ENCODE measurements around the gene MED16.
"Not testable (repeated sequence)": the region's sequence is repeated elsewhere in the genome, so short reads cannot be mapped to it uniquely, and the experiment has no call there.

The MED16 gene

DNA sequence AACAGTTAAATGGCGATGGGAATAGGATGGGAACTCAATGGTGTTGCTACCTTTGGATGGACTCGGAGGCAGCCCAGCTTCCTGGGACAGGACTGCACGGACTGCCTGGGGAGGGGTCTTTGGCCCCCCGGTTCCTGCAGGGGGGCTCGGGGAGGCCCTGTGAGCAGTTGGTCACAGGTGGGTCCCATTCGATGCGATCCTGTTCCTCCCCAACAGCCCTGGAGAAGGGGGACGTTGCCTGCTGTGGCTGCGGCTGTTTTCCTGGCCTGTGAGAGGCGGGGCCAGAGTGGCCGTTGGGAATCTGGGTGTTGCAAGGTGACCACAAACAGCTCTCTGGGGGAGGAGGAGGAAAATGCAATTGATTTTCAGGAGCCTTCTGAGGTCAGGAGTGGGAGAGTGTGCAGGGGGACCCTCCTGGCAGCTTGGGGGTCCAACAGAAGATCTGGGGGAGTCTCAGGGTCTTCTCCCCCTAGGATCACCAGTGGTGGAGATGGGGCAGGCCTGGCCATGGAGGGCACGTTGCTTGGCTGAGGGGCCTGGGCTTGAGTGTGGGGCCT lies 69.3 kb downstream of the MED16 start:
- H3K27ac Mint-ChIP-seq = no peak overlapping the region
- H3K4me1 Mint-ChIP-seq = no peaks in the 10 kb centered on the region
- no peak for DNase-seq
- no peaks in the 10 kb centered on the region for H3K9me3 Mint-ChIP-seq
- CTCF ChIA-PET = no interaction called here
- no peaks in the 10 kb centered on the region for H3K36me3 Mint-ChIP-seq
- H3K27me3 Mint-ChIP-seq = peaks cover 57% of the 10 kb centered on the region
- no peak overlapping the region for H3K4me3 Mint-ChIP-seq

GRCh38 chr19:821825-822503 lies 71.0 kb downstream of the MED16 start, which contains the start of gene PLPPR3:
PLPPR3 (minus strand) TSS chr19:821955; CDS start chr19:821559, 396 bp downstream.
- DNase-seq = no peak
- no peak within 1 kb of the TSS for H3K27ac Mint-ChIP-seq
- CTCF ChIA-PET = no interaction called here
- no peak within 1 kb of the TSS for H3K4me3 Mint-ChIP-seq
- H3K9me3 Mint-ChIP-seq = no peaks in the 10 kb centered on the region
- no peaks in the 10 kb centered on the region for H3K4me1 Mint-ChIP-seq
- peaks cover 57% of the 10 kb centered on the region for H3K27me3 Mint-ChIP-seq
- no peaks in the 10 kb centered on the region for H3K36me3 Mint-ChIP-seq

DNA sequence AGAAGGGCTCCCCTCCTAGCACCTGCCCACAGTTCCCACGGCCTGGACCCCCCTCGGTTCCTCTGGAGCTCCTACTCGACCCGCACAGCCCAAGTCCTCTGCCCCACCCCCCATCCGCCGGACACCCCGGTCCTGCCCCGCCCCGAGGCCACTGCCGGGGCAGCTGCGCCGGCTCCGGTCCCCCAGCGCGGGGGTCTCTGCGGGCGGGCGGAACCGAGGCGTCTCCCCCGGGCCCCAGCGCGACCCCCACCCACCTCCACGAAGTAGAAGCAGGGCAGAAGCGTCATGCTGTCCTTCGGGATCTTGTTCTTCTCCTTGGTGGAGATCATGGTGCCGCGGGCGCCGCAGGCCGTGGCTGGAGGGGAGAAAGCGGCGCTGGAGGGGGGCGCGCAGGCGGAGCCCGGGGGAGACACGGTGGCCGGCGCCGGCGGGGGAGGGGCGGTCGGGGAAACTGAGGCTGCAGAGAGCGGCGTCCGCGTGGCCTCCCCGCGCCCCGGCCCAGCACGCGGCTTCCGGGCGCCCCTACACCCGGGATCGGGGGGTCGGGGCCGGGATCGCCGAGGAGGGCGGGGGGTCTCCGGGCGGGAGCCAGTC lies 71.7 kb downstream of the MED16 start:
- Mint-ChIP-seq H3K4me1 (no peaks in the 10 kb centered on the region), H3K9me3 (no peaks in the 10 kb centered on the region), H3K36me3 (peaks cover 4% of the 10 kb centered on the region), H3K27ac (no peak overlapping the region), H3K4me3 (no peak overlapping the region), H3K27me3 (peaks cover 57% of the 10 kb centered on the region)
- CTCF ChIA-PET = no interaction called here
- no peak for DNase-seq

GRCh38 chr19:820212-820611 lies 72.8 kb downstream of the MED16 start:
- CTCF ChIA-PET = interaction anchor here (0.7 kb wide), 1 partner anchor 101 kb away, joined by 3 read pairs; no protein-coding TSS in a partner anchor
- H3K27me3 Mint-ChIP-seq = peaks cover 50% of the 10 kb centered on the region
- not testable (repeated sequence) for H3K9me3 Mint-ChIP-seq, H3K4me1 Mint-ChIP-seq, H3K36me3 Mint-ChIP-seq, H3K27ac Mint-ChIP-seq, H3K4me3 Mint-ChIP-seq, DNase-seq
